ENCODE measurements around the gene TMEM14A.

- TF ChIP-seq CTCF (IDR thresholded peaks at IDR 0.05): no peak
- no peak for TF ChIP-seq POLR2AphosphoS5 (IDR thresholded peaks at IDR 0.05)
Observed at GRCh38 chr6:52726193-52726542, 55.3 kb downstream of the TMEM14A start.
